NCI-H510A (cell line): ENCODE data around the gene JARID2.

Experiments used
- DNase-seq: peaks from one replicate; lab custom pipeline; 2025; lab: John Stamatoyannopoulos, UW

The JARID2 gene

GRCh38 chr6:15442467-15442866, 196.6 kb downstream of the JARID2 start:
- DNase-seq = no peak

GRCh38 chr6:15443119-15443830, 197.4 kb downstream of the JARID2 start:
- DNase-seq = no peak

DNA sequence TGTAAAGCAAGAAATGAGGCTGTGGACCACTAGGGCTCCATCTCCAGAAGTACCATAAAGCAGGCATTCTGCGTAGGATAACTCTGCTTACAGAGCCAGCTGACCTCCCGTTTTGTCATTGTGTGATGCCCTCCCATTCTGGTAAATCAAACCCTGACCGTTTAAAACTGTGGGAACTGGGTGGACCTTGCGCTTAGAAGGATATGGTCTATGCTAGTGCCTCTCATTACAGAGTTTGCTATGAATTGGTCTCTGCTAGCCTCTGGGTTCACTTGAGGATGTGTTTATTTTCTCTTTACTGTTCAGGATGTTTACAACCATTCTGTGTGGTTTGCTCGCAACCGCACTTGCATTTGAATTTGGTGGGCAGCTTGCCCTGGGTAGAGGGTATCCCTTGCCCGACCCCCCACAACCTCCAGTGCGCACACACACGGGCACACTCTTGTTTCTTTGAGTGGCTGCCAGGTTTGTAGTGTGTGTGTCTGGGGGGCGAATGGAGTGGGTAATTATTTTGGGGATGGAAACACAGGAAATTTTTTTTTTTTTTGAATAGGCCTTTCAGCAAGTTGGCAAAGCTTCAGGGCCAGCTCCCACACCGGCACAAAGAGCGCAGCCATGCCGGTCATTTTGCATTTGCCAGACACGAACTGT, 198.3 kb downstream of the JARID2 start:
- DNase-seq = no peak

- no peak for DNase-seq
Measured at GRCh38 chr6:15444881-15445280, 199.0 kb downstream of the JARID2 start.

GRCh38 chr6:15447546-15448267, 201.8 kb downstream of the JARID2 start:
- DNase-seq = no peak

GRCh38 chr6:15449011-15449410, 203.1 kb downstream of the JARID2 start:
- no peak for DNase-seq

DNA sequence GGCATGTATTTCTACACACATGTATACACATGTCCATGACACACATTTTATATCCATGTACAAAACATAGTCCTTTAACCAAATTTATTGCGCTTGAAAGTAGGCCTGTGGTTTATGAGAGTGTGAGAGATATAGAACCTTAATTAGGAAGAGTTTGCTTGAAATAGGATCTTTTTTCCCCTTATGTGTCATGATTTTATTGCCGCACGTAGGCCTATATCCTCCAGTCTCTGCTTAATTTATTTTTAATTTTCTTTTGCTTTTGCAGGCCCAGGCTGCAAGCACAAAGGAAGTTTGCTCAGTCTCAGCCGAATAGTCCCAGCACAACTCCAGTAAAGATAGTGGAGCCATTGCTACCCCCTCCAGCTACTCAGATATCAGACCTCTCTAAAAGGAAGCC, 205.9 kb downstream of the JARID2 start:
- DNase-seq = no peak

DNA sequence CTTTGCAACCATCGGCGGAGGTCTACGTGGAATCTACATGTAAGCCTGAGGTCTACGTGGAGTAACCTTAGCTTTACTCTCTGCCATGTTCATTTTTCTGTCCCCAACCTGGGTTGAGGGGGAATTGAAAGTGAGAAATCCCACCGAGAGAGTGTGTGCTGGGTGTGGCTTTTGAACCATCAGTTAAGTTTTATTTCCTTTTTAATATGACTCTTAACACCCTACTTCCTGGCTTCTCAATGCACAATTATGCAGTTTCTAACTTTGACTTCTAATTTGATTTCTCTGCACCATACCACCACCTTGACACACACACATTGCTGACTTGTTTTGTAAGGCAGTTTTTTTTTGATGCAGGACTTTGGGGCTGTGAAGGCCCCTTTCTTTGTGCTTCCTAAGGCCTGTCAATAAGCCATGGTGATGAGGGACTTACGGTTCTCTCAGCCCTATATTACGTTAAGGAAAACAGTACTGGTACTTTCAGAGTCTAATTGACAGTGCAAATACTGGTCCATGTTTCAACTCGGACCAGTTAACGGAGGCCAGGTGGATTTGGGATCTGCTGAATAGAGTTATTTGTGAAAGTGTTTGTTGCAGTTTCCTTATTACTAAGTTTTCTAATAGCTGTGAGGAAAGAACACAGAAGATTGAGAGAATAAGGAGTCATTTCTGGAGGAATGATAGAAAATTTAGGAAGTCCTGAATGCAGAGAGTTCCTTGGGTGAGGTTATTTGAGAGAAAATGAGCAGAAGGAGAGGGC, 206.5 kb downstream of the JARID2 start:
- DNase-seq = no peak

GRCh38 chr6:15453186-15453585, 207.3 kb downstream of the JARID2 start:
- no peak for DNase-seq

- DNase-seq = no peak
Measured at GRCh38 chr6:15453622-15454021, 207.8 kb downstream of the JARID2 start.

- no peak for DNase-seq
Measured at GRCh38 chr6:15456422-15456821, 210.6 kb downstream of the JARID2 start.

DNA sequence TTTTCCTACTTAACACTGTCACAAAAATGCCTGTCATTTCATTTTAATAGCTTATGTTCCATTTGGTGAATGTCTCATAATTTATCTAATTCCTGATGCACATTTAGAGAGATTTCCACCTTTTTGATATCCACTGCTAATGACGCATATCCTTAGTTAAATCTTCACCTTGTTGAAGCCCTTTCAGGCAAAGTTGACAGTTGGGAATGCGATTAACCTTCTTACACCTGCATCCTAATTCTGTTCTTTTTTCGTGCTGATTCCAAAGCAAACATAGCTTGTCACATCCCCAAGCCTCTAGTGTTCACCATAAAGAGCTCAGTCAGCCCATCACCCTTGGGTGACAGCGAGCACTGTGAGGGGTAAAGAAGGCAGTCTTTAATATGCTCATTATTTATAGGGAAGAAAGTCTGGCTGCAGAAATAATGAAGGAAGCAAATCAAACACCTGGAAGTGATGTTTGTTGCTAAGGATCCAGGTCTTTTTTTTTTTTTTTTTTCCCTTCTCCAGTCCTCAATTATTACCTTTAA, 211.3 kb downstream of the JARID2 start:
- no peak for DNase-seq

GRCh38 chr6:15458021-15458459, 212.2 kb downstream of the JARID2 start:
- no peak for DNase-seq

DNA sequence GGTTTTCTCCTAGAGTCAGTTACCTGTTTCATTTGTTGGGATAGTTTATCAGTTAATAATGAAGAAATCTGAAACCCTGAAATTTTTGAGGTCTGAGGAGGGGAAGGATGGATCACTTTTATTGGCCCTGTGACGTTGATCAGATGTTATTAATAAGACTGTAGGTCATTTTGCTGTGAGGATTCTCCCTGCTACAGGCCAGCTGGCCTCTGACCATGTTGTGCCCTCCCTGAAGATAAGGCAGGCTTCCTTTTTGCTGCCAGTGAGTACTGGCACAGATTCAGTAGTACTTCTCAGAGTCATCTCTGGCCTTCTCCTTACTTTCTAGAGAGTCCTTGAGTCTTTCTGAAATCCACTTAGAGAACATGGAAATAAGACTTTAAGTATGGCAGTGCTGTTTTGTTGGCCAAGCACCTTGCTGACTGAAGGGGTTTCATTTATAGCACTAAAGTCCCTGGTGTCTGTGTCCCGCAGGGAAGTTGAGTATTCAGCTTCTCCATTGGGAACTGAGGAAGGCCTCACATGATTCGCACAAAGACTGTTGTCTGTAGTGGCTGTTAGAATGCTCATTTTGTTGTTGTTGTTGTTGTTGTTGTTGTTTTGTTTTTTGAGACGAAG, 214.3 kb downstream of the JARID2 start:
- no peak for DNase-seq

GRCh38 chr6:15461127-15461944, 215.5 kb downstream of the JARID2 start:
- DNase-seq = no peak

DNA sequence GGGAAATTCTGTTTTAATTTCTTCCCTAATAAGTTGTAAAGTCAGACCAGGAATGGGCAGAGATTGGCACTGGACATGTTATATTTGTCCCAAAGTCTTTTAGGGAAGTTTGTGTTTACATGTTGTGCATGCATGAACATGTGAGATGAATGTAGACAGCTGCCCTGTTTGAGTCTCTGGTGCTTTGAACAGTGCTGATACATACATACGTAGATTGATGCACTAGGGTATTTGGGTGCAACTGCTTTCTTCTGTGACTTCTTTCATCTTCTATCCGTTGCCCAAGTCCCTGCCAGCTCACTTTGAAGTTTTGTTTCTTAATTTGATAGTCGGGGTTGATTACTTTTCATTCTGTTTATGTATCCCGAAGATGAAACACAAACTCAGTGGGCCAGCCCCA, 216.4 kb downstream of the JARID2 start:
- no peak for DNase-seq

- no peak for DNase-seq
Measured at GRCh38 chr6:15462717-15463525, 217.1 kb downstream of the JARID2 start.

DNA sequence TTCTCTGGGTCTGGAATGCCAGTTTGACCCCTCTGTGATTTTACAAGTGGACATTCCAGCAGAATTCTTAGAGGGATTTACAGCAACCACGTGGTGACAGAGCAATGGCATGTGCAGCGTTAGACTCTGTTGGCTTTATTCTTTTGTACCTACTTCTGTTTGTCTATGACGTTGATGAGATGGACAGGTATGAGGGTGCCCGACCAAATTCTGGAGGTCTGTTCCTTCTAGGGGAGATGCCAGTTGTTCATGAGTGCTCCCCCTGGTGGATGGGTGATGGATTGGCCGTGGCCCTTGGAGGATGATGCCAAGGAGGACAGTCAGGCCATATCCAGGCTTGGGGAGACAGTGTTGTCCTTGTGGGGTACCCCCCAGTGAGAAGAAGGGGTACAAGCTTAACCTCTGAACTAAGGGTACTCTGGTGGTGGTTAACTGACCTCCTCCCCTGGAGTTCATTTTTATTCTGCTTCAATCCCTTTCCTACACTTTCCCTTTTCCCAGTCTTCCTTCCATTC, 218.4 kb downstream of the JARID2 start:
- no peak for DNase-seq

DNA sequence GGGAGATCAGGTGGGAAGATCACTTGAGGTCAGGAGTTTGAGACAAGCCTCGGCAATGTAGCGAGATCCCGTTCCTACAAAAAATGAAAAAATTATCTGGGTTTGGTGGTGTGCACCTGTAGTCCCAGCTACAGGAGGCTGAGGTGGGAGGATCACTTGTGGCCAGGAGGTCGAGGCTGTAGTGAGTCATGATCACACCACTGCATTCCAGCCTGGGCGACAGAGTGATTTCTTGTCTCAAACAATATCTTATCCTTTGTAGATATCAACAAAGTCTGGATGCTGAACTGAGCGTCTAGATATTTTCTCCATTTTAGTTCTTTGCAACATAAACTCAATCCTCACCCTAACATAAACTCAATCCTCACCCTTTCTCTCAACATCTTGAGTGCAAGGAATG, 219.3 kb downstream of the JARID2 start:
- no peak for DNase-seq

DNA sequence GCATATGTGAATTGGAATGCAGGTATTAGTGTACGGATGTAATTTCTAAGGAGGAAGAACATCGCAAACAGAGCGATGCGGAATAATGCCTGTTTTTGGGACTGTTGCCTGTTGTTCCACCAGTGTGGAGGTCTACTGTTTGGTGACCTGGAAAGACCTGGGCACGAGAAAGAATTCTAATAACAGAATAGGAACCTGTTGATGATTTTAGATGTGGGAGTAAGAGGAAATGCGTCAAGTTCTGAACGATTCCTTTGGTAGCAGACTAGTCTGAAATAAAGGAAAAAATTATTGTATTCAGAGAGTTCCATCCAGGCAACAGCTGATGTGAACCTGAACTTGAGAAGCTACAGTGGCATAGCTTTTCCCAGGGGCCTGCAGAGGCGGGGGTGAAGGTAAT, 224.9 kb downstream of the JARID2 start:
- DNase-seq = no peak
